Measurements from ENCODE around the gene MFAP4. TPM values are rescaled to one million over a fixed set of nuclear protein-coding genes. Genes with fewer than 3 reads are reported as not detected.
A peak's percentile ranks its signal among the peaks of the same experiment; 100 is the strongest.

MFAP4 gene
- total RNA-seq, 1 donor from 2014 or later, result 205 TPM

DNA sequence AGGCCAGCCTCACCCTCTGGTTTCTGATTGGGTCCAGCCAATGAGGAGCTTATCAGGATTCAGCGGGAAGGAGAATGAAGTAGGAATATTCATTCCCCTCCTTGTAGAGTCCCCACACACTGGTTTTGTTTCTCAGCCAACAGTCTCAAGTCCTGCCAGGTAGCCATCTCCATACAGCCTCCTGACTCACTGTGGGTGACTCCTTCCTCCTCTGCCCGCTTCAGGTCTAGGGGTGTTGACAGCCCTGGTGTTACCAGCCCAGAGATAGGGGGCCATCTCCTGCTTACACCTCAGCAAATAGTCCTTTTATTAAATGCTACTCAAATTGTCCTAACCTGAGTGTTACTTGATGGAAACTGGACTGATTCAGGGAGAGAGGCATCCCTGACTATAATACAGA, 4.0 kb upstream of the MFAP4 start:
- Histone ChIP-seq H3K4me1 (peaks cover 46% of the 10 kb centered on the region), H3K27ac (no peak overlapping the region)
- TF ChIP-seq POLR2A (IDR thresholded peaks at IDR 0.05) (no peak), POLR2AphosphoS5 (IDR thresholded peaks at IDR 0.05; ENCODE audit: insufficient read depth in 1 of 2, low read depth in 1 of 2) (no peak)
- TF ChIP-seq, protein P1, sequence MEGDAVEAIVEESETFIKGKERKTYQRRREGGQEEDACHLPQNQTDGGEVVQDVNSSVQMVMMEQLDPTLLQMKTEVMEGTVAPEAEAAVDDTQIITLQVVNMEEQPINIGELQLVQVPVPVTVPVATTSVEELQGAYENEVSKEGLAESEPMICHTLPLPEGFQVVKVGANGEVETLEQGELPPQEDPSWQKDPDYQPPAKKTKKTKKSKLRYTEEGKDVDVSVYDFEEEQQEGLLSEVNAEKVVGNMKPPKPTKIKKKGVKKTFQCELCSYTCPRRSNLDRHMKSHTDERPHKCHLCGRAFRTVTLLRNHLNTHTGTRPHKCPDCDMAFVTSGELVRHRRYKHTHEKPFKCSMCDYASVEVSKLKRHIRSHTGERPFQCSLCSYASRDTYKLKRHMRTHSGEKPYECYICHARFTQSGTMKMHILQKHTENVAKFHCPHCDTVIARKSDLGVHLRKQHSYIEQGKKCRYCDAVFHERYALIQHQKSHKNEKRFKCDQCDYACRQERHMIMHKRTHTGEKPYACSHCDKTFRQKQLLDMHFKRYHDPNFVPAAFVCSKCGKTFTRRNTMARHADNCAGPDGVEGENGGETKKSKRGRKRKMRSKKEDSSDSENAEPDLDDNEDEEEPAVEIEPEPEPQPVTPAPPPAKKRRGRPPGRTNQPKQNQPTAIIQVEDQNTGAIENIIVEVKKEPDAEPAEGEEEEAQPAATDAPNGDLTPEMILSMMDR (IDR thresholded peaks at IDR 0.05), result no peak

GRCh38 chr17:19388791-19389785, 2.1 kb upstream of the MFAP4 start:
- Histone ChIP-seq H3K4me1 (peaks cover 62% of the 10 kb centered on the region), H3K27ac (peak overlapping the region; percentile 95), H3K4me3 (no peak overlapping the region), H3K36me3 (no peaks in the 10 kb centered on the region), H3K9me3 (no peaks in the 10 kb centered on the region), H3K27me3 (no peaks in the 10 kb centered on the region)
- intact Hi-C loops (cut with DNase I), result no loop called here
- no peak for DNase-seq (ENCODE audit: extremely low spot score in 2 of 2)
- TF ChIP-seq, protein P1 (IDR thresholded peaks at IDR 0.05), result no peak

More for the DNA sequence above, 4.0 kb upstream of the MFAP4 start:
- H3K27me3 ChIP-seq, result no peaks in the 10 kb centered on the region
- H3K9me3 ChIP-seq, result no peaks in the 10 kb centered on the region
- no peak overlapping the region for H3K4me3 ChIP-seq
- intact Hi-C loops (cut with DNase I), result no loop called here
- no peaks in the 10 kb centered on the region for H3K36me3 ChIP-seq
- DNase-seq (ENCODE audit: extremely low spot score in 2 of 2), result no peak

DNA sequence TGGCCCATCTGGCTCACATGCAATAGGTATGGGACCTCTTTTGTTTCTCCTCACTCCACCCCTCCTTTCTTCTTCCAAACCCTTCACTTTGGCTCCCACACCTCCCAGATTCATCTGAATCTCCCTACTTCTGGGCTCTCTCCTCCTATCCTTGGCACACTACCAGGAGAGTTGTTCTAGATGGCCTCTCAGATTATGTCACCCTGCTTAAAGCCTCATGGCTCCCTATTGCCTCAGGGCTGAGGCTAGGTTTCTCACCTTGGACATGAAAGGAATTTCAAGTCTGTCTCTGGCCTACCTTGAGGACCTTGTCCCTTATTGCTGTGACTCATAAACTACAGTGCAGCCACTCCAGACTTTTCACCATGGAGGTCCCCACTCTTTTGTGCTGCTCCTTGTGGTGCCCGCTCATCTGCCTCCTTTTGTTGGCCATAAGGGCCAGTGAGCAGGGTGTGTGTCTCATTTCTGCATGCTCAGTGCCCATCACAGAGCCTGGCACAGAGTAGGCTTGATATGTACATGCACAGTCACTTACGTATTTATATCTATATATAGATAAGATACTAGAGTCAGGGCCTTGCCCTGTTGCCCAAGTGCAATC, 1.0 kb upstream of the MFAP4 start:
- Histone ChIP-seq H3K4me1 (peaks cover 73% of the 10 kb centered on the region), H3K4me3 (no peak overlapping the region), H3K9me3 (no peaks in the 10 kb centered on the region), H3K27ac (peak overlapping the region; percentile 95), H3K36me3 (peaks cover 0 to 9% of the 10 kb centered on the region in 2 donors), H3K27me3 (no peaks in the 10 kb centered on the region)
- no peak for DNase-seq (ENCODE audit: extremely low spot score in 2 of 2)
- TF ChIP-seq, protein P1 (IDR thresholded peaks at IDR 0.05), result no peak
- TF ChIP-seq POLR2A (IDR thresholded peaks at IDR 0.05) (no peak), POLR2AphosphoS5 (IDR thresholded peaks at IDR 0.05; ENCODE audit: insufficient read depth in 1 of 2, low read depth in 1 of 2) (no peak)
- intact Hi-C loops (cut with DNase I), result no loop called here

DNA sequence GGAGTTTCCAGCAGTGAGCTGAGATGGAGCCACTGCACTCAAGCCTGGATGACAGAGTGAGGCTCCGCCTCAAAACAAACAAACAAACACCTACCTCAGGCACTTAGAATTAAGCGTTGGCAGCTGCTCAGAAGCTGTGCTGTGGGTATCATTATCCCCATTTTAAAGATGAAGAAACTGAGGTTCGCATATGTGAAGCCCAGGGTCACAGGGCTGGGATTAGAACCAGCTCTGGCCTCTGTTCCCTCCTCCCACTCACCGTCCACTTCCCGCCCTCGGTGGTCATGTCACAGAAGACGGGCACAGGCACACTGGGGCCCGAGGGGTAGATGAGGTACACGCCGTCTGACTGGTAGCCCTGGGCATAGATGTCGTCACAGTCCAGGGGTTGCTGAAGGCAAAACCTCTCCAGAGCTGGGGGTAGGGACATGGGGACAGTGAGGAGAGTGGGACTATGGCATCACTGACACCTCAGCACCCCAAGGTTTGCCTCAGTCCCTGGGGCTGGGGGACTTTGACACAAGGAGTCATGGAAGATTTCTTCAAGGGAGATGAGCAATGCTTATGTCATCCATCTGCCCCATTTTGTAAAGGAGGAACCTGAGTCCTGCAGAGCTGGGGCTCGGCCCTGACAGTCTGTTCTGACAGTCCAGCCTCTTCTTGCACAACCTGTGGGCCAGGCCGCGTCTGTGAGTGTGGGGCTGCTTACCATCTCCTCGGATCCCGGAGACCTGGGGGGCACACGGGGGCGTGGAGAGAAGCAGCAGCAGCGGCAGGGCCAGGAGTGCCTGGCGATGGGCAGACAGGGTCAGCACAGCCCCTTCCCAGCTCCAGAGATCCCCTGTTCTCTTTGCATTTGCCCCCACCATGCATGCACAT, 700 bp downstream of the MFAP4 start:
- Histone ChIP-seq H3K27ac (peak overlapping the region; percentile 95), H3K4me1 (peaks cover 84% of the 10 kb centered on the region), H3K36me3 (peaks cover 0 to 26% of the 10 kb centered on the region in 2 donors), H3K4me3 (peak overlapping the region; percentile 26 to 36), H3K27me3 (no peaks in the 10 kb centered on the region), H3K9me3 (no peaks in the 10 kb centered on the region)
- intact Hi-C loops (cut with DNase I), result no loop called here
- DNase-seq (ENCODE audit: extremely low spot score in 2 of 2), result no peak
- TF ChIP-seq POLR2AphosphoS5 (IDR thresholded peaks at IDR 0.05; ENCODE audit: insufficient read depth in 1 of 2, low read depth in 1 of 2) (peak in 1 of 2 donors; percentile 78), POLR2A (IDR thresholded peaks at IDR 0.05) (peak in 1 of 2 donors; percentile 12)
- TF ChIP-seq, protein P1 (IDR thresholded peaks at IDR 0.05), result no peak

All from vagina (tissue), 2 donors.